NCI-H2196 treated with DMSO at 0.1 percent for 48 hours (cell line): ENCODE data around the gene WDR18.

Experiments used
- DNase-seq: peaks from one replicate; lab custom pipeline; 2025; ENCODE audit not compliant: unreplicated experiment; lab: John Stamatoyannopoulos, UW

The WDR18 gene, protein sequence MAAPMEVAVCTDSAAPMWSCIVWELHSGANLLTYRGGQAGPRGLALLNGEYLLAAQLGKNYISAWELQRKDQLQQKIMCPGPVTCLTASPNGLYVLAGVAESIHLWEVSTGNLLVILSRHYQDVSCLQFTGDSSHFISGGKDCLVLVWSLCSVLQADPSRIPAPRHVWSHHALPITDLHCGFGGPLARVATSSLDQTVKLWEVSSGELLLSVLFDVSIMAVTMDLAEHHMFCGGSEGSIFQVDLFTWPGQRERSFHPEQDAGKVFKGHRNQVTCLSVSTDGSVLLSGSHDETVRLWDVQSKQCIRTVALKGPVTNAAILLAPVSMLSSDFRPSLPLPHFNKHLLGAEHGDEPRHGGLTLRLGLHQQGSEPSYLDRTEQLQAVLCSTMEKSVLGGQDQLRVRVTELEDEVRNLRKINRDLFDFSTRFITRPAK

DNA sequence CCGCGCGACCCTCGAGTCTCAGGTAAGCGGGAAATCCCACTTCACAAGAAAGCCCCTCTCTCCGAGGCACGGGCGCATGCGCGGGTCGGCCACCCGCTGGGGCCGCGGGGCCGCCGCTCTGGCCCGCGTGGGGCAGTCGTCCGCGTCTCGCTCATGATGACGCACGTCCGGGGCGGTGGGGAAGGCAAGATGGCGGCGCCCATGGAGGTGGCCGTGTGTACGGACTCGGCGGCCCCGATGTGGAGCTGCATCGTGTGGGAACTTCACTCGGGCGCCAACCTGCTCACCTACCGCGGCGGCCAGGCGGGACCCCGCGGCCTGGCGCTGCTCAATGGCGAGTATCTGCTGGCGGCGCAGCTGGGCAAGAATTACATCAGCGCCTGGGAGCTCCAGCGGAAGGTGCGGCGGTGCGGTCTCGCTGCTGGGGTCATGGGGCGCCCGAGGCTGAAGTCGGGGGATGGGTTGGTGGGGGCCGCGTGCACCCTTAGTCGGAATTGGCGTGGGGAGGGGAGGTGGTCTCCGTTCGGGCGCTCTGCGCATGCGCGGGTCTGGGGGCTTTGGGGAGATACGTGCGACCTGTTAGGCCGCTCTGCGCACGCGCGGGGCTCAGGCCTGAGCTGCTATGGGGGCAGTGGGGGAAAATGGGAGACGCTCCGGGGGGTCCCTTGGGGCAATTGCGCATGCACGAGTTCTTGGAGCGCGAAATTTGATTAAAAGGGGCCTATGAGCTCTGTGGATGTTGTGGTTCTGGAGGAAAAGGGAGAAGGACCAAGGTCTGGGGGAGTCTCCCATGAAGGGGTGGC is at the start of gene WDR18:
Gene WDR18, plus strand, starts transcription at position 181 of the 803 bp plus-strand sequence. Its CDS starts 9 bp downstream, at position 190.
- peak; percentile 72 for DNase-seq

DNA sequence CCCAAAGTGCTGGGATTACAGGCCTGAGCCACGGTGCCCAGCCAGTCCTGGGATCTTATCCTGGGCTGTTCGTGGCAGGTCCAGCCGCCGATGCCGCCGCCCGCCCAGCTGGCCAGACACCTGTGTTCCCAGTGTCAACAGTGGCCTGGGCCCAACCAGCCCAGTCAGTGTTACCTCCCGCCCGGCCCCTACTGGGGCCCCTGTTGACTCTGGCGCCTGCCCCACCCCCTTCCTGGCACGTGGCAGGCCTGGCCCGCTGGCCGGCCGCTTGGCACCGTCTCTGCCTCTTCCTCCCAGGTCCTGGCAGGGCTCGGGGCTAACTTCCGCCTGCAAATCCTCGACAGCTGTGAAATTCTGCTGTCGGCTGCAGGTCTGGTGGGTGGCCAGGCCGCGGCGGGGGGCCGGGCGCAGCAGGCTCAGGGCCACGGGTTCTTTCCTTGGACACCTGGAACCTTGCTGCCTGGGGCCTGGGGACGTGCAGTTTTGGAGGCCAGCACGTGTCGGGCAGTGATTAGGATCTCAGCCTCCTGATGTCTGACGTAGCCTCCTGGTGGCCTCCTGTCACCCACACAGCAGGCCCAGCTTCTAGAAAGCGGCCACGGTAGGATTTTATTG is 49.2 kb upstream of the WDR18 start:
- peak; percentile 92 for DNase-seq

DNA sequence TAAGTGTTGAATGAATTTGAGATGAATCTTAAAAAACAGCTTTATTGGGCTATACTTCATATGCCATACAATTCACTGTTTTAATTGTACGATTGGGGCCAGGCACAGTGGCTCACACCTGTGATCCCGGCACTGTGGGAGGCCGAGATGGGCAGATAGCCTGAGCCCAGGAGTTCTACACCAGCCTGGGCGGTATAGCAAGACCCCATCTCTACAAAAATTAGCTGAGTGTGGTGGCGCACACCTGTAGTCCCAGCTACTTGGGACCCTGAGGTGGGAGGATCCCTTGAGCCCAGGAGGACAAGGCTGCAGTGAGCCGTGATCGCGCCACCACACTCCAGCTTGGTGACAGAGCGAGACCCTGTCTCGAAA is 48.0 kb upstream of the WDR18 start:
- DNase-seq, result no peak

DNA sequence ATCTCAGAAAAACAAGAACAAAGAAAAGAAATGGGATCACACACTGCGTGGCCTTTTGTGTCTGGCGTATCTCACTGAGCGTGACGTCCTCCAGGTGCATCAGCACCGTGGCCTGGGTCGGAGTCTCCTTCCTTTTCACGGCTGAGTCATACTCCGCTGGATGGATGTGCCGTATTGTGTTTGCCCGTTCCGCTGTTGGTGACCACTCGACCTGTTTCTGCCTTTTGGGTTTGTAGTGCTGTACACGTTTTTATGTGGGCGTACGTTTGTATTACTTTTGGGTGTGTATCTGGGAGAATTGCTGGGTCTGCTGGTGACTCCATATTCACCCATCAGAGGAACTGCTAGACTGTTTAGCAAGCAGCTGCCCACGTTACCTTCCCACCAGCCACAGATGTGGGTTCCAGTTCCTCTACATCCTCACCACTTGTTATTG is 46.9 kb upstream of the WDR18 start:
- no peak for DNase-seq

DNA sequence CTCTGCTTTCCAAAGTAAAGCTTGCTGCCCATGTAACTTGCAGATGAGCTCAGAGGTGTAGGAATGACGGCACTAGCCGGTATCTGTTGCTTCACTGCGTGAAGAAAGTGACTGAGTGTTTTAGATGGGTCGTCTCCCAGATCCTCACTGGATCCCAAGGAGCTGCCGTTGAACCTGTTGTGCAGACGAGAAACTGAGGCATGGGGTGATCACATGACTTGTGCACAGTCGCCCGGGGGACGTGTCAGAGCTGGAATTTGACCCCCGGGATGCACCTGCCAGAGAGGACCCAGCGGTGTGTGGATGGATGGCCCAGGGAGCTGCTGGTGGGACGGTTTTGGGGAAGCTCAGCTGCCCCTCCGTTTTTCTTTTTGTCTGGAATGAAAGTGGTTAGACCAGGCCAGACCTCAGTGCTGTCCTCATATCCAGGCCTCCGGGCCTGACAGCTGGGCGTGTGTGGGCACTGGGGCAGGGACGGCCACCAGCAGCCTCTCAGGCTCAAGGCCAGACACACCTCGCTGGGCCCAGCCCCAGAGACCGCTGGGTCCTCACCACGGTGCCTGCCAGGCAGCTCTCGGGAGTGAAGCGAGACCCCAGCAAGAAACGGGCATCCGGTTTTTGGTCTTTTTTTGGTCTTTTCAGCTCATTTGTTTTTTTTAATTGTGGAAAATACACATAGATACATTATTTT is 45.8 kb upstream of the WDR18 start:
- no peak for DNase-seq

DNA sequence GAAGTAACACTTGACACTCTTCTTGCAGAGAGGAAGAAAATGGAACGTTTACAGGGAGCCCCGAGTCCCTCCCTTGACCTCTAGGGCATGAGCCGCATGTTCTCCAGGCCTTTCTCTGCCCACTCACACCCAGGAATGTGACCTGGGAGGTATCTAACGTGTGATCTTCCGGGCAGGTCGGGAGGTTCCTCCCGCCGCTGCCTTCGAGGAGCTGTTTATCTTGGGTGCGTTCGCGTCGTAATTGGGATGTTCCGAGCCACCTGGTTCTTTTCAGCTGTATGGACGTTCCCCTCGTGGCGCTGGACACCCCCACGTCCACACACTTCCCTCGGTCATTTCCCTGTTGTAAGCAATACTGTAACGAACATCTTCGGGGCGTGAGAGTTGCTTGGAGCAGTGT is 44.7 kb upstream of the WDR18 start:
- no peak for DNase-seq

DNA sequence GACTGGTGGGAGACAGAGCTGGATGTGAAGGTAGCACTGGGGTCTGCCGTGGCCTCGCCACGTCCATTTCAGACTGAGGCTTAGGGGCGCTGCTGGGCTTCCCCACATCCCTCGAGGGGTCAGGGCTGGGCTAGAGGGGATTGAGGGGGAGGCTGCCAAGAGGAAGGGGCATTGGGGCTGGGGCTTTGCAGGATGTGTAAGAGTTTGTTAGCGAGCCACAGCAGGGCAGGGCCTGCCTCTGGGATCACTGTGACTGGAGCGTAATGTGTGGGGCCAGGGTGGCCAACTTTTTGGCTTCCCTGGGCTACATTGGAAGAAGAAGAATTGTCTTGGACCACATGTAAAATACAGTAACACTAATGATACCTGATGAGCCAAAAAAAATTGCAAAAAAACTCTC is 44.2 kb upstream of the WDR18 start:
- DNase-seq, result no peak

DNA sequence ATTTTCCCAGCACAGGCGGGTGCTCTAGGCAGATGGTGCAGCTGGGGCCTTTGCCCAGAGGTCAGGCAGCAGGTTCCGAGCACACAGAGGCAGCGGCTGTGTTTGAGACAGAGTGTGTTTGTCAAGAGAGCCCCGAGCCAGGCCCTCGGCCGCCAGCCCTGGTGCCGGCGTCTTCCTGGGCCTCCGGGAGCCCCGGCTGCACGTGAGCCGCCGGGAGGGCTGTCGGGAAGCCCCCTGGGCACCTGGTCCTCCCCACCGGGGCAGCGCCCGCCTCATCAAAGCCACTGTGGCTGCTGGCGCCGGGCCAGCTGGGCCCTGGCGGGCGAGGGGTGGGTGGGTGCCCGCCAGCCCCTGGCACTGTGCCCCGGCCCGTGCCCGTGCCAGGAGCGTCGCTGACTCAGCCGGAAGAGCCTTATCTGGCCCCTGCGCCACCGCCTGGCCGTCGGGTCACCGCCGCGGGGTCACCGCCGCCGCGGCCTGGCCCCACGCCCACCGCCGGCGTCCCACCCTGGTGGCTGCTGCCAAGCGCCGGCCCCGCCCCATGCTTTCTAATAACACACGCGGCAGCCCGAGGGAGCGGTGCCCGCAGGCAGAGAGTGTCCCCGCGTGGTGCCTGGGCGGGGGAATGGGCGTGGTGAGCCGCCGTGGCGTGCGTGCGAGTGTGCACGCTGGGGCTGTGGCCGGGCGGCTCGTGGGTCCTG is 43.4 kb upstream of the WDR18 start:
- peak; percentile 92 for DNase-seq

DNA sequence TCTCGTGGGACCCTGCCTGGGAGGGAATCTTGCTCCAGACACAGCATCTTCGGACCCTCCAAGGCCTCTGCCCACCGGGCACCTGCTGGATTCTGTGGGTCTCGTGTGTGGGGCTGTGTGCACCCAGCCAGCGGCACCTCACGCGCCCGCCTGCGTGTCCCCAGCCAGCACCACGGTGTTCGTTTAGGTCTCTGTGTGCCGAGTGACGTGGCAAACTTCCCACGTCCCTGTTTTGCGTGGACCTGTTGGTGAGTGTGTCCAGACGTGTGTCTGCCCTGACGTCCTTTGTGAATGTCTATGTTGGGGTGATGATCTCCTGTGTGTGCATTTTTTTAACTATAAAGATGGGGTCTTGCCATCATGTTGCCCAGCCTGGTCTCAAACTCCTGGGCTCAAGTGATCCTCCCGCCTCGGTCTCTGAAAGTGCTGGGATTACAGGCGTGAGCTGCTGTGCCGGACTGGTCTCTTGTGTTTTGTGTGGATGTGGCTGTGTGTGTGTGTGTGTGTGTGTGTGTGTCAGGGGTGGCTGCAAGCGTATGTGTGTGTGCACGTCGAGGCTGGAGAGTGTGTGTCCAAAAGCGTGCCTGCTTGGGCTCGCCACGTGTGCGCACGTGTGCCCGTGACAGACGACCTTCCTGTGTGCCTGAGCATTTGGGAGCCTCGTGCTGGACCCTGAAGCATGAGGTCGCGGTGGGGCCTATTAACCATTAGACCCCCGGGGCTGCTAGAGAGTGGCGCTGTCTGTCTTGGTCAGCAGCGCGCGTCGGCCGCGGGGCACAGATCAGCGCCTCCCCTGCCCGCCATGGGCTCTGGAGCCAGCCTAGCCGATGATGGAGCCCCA is 42.6 kb upstream of the WDR18 start:
- no peak for DNase-seq

DNA sequence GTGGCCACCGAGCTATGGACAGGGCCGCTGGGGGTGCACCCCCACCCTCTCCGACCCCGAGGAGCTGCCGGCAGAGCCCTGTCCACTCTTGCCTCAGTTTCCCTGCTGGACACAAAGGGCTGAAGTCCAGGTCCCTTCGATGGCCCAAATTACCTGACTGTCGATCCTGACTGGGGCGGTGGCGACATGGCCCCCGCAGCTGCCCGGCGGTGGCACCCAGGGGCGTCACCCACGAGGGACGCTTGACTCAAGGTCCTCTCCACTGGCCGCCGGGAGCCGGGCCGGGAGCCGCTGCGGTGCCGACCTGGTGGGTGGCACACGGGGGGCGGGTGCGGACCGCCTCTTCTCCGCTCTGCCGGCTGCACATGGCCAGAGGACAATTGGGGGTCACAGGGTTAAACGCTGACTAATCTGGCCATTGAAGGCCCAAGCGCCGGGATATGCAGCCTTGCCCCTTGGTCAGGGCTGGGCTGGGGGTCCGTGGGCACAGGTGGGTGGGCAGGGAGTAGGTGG is 42.0 kb upstream of the WDR18 start:
- no peak for DNase-seq

DNA sequence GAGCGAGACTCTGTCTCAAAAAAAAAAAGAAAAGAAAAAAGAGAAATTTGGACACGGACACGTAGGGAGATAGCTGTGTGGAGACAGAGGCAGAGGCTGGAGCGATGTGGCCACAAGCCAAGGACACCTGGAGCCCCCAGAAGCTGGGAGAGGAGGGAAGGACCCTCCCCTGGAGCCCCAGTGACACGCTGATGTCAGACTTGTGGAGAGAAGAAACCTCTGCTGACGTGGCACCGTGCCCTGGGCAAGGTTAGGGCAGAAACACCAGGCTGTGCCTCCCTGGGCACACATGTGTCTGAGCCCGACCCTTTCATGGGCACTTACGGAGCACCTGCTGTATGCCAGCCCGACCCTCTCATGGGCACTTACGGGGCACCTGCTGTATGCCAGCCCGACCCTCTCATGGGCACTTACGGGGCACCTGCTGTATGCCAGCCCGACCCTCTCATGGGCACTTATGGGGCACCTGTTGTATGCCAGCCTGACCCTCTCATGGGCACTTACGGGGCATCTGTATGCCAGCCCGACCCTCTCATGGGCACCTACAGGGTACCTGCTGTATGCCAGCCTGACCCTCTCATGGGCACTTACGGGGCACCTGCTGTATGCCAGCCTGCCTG is 40.5 kb upstream of the WDR18 start:
- DNase-seq, result no peak

DNA sequence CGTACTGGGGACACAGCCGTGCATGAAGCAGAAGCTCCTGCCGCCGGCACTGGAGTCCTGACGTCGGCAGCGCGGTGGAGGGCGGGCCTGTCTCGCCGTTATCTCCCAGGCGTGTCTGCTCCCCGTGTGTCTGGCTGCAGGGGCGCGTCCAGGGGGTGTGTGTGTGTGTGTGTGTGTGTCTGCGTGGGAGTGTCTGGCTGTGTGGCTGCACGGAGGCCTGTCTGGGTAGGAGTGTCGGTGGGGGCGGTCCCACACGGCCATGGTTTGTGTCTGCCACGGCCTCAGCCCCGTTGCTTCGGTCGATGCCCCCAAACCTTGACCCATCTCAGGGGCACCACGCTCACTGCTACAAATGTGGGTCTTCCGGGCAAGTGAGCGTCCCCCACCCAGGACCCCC is 40.0 kb upstream of the WDR18 start:
- DNase-seq, result no peak

DNA sequence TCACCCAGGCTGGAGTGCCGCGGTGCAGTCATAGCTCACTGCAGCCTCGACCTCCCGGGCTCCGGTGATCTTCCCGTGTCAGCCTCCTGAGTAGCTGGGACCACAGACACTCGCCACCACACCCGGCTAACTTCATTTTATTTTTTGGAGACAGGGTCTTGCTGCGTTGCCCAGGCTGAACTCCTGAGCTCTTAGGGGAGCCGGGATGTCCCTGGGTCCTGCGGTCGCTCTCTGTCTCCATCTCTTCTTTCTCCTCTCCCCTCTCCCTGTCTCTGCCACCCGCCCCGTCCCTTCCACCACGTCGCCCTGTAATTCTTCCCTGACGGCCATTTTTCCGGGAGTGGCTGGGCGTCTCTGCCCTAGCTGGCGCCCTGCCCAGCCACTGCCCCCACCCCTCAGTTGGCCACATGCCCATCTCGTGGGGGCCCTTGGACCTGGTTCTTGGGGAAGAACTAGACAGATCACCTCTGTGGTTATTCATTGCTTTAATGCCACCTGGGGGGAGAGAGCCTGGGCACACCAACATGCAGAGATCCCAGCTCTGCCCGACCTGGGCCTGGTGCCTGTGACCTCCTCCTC is 39.4 kb upstream of the WDR18 start:
- DNase-seq, result no peak

DNA sequence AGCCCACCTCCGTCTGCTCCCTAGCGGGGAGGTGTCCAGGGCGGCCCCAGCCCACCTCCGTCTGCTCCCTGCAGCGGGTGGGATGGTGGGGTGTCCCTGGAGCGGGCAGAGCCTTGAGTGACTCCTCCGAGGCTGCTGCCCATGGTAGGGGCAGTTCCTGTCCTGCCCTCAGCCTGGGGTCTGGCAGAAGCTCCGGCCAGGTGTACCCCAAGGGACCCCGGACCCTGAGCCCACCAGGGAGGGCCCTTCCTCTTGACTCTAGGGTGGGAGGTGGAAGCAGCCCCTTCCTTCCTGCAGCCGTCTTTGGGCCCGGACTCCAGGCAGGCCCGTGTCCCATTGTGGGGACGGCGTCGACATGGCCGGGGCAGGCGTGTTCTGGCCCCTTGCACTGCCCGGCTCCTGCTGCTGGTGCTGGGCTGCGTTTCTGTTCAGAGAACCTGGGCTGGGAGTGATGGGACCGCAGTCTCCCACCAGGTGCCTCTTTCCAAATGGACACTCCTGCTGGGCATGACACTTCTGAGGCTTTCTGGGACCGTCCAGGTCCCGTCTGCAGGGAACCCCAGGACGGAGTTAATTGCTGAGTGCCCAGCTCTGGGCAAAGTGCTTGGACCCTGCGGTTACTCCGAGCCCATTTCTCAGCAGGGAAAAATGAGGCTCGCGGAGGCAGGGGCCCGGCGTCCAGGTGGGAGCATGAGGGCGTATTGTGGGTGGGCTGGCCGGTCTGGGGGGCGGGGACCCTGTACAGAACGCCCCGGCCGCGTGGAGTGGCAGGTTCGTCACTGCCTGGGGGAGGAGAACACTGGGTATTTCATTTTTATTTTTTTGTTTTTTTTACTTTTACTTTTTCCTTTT is 38.5 kb upstream of the WDR18 start:
- DNase-seq, result no peak

DNA sequence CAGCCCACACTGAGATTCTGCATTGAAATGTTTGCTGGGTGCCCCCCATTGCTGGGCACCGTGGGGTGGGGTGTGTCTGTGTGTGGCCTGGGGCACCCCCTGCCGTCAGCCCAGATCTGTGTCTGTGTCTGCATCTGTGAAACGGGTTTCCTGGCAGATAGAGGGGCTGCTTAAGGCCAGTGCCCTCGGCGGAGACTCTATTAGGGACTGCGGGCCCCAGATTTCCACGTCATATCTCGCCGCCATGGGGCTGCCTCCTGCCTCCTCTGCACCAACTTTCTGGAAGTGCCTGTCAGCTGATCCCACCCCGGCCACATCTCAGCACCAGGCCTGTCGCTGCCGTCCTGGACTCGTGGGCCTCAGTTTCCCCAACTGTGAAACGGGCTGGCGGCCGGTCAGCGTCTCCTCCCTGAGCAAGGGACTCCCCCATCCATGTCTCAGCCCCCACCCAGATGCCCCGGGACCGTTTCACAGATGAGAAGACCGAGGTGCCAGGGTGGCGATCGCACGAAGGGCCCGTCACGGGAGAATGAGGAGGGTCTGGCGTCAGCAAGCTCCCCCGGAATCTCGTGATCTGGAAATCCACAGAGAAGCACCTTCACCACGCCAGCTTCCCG is 36.9 kb upstream of the WDR18 start:
- no peak for DNase-seq

DNA sequence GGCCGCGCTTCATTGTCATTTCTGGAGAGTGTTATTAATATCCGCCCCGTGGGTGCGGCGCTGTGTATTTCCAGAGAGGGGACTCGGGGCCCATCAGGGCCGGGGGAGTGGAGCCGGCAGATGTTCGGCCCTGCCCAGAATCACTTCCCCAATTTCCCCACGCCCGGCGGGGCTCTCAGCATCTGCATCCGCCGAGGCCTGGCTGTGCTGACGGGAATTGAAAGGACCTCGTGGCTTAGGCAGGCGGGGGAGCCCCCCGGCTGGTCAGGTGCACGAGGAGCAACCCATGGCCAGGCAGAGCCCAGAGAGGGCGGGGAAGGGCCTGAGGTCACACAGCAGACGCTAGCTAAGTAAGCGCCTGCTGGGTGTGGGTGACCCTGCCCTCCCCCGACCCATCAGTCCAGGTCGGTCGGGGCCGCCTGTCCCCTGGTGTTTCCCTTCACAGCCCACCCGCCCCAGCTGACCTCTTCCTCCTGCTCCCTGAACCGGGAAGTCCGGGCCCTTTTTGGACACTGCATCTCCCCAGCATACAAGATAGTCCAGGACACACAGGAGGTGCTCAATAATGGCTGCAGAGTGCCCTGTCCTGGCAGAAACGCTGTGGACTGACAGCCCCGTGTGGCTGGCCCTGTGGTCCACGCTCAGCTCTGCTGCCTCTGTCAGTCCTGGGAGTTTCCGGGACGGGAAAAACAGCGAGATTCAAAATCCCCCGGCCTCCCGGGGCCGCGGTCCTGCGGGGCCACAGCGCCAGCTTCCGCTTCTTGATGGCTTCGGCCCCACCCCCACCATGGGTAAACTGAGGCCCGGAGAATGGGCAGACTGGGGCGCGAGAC is 36.2 kb upstream of the WDR18 start:
- no peak for DNase-seq
